Activated T-helper 9 cell treated with anti-CD3 and anti-CD28 coated beads, Interleukin-2, amount 50 U/mL, for 16 hours (primary cell): ENCODE results near the gene C9orf72.

Experiments
- DNase-seq: peaks from one replicate; pipeline ENCODE4 v3.0.0-alpha.2; 2020; ENCODE audit warnings: low read depth

The C9orf72 gene

GRCh38 chr9:27573634-27574590 is 631 bp upstream of the C9orf72 start:
- peak; percentile 90 for DNase-seq

DNA sequence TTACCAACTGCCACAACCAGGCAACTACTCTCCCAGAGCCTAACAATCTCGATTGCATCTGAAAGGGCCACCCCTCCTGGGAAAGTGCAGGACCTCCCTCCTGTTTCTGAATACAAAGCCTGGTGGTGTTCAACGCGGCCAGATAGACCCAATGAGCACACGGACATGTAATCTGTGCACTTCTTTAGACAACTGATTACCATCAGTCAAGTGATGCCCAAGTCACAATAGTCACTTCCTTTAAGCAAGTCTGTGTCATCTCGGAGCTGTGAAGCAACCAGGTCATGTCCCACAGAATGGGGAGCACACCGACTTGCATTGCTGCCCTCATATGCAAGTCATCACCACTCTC is 739 bp downstream of the C9orf72 start:
- no peak for DNase-seq

GRCh38 chr9:27572061-27572460 is 1.2 kb downstream of the C9orf72 start:
- no peak for DNase-seq

DNA sequence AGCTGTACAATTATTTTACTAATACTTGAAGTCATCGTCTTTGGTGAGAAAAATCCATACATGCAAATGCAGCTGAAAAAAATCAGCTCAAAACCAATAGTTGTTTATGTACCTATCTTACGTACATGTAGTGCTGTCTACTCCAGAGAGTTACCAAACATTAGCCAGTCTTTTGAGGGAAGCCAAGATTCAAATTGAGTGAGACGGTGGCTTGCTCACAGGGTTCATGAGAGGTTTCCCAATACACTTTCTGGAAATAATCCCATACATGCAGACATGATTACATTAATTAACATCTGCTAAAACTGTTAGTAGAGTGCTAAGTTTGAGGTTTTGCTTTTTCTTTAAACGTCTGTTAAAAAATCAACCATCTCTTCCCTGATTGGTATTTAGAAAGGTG is 2.3 kb downstream of the C9orf72 start:
- DNase-seq: no peak

- no peak for DNase-seq
These were observed 3.9 kb downstream of the C9orf72 start for GRCh38 chr9:27569406-27569805.

GRCh38 chr9:27566118-27566517 is 7.2 kb downstream of the C9orf72 start:
- no peak for DNase-seq

GRCh38 chr9:27565696-27566095 is 7.6 kb downstream of the C9orf72 start:
- DNase-seq: no peak

- no peak for DNase-seq
These were observed 8.6 kb downstream of the C9orf72 start for GRCh38 chr9:27564670-27565069.

- no peak for DNase-seq
These were observed 9.4 kb downstream of the C9orf72 start for GRCh38 chr9:27563738-27564430.

DNA sequence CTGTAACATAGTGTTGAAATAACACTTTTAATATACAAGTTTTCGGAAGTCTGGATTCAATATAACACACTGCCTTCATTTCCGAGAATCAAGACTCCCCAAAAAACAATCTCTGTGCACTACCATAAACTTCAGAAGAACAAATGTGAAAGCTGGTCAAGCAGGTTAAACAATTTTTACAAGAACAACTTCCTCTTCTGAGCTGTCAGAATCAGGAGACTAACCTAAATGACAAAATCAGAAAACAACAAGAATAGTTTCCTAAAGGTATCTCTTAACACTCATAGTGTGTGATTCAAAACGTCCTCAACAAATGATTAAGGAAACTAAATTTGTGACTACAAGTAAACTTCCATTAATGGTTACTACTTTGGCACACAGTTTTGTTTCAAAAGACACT is 11.6 kb downstream of the C9orf72 start:
- DNase-seq: no peak

DNA sequence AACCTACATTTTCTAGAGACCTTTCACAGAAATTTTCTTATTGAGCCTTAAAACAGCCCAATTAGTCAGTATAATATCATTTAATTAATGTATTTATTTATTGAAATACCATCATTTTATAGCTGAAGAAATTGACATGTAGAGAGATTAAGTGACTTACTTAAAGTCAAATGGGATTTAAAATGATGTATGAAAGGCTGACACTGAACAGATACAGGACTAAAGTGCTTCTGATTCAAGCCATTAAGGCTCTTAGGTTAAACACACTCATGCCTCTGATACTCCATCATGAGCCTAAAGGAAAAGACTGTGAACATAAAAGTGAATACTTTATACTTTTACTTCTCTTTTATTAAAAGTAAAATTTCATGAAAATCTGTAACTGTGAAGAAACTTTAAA is 12.8 kb downstream of the C9orf72 start:
- DNase-seq: no peak

DNA sequence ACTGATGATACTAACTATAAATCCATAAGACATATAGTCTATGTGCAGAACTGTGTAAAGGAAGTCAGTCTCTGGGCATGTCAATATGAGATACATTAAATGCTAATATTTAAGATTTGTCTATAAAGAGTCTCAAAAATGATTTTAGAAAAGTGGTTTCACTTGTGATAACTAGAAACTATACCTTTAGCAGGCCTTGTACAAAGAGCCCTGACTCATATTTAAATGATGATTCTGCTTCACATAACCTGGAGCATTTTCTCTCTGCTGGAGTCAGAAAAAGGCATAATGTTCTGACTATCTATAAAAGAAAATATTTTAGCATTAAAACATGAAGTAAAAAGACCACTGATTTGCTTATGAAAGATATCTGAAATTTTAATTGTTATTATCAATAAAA is 15.0 kb downstream of the C9orf72 start:
- no peak for DNase-seq

DNA sequence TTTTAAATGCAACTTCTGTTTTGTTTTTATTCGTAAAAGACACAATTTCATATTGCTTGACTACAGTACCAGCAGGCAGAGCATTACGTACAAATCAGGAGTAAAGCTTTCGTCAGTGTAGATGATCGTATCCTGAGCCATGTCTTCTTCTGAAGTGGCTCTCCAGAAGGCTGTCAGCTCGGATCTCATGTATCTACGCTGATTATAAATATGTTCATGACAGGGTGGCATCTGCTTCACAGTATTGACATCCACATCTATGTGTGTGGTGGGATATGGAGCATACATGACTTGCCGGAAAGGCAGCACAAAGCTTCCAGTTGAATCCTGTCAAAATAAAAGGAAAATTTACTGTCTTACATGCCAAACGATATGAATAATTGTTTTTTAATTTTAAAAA is 16.8 kb downstream of the C9orf72 start:
- no peak for DNase-seq

DNA sequence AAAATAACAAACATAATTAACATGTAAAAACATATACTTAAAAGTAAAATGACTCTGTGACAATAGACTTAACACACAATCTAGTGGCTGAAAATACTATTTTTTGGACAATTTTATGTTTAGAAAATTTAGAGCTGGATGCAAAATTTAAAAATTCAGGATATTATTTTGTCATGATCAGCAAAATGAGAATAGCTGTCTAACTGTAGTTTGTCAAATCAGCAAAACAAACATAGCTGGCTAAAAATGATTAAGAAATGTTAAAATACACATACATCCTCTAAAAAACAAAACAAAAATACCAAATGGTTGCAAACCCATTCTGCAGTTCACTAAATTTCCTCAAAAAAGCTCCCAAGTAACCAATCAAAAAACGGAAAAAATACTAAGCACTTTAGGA is 18.6 kb downstream of the C9orf72 start:
- no peak for DNase-seq

DNA sequence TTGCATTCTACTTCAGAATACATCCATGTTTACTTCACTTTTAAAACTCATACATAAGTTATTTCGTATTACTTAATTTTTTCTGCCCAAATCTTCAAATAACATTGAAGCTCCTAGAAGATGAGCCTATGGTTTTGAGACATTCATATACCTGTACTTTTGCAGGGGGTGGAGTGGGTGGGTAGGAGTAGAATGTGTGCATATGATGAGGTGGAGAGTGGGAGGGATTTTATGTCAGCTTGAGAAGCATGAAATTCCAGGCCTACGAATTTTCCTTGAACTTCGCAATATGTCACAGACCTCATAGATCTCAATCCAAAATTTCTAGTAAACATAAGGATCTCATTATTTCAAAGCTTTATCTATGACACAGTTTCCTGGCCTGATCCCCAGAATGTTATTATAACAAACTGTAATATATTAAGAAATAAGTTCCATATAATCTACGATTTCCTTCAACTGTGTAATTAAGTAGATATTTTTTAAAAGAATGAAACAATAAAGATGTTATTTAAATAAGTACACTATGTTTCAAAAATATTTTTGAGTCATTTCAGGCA is 24.0 kb downstream of the C9orf72 start:
- no peak for DNase-seq

DNA sequence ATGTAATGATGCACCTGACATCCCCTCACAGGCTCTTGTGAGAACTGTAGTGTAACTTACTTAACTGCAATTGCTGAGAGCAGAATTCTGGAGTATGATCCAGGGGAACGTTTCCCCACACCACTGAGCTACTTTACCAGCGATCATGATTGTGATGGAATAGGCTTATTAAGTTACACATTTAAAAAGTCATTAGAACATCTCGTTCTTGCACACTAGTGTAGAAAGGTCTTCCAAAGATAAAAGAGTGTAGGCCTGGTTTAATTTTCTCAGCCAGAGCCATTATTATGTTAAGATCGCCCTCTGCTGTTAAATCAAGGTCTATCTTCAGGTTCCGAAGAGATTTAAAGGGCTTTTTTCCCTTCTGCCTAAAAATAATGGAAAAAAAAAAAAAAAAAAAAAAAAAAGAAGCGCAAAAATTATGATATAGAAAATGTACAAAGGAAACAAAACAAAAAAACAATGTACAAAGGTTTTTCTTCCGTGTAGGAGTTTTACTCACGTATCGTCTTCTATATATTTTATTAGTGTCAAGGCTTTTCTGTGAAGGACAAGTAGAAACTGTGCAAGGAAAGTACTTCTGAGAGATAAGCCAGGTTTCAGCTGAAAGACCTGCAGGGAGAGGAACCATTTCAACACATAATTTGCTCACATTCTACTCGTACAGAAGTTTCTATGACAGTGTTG is 25.1 kb downstream of the C9orf72 start:
- DNase-seq: no peak

GRCh38 chr9:27545471-27545870 is 27.8 kb downstream of the C9orf72 start:
- DNase-seq: no peak

DNA sequence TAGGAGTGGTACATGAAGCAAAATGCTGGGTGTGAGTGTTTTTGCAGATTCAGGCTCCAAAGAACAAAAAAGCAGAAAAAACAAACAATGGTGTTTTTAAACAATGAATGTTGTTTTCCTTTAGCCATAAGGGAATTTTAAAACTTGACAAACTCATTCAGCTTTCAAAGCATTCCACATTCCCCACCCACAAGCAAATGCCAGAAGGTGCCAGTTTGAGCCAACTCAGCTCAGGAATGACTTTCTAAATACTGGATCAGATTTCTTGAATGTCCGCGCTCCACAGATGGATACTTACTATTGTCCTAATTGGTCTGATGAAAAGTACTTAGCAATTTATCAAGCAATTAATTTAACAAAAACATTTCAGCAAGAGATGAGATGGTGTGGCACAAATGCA is 30.8 kb downstream of the C9orf72 start:
- DNase-seq: no peak

DNA sequence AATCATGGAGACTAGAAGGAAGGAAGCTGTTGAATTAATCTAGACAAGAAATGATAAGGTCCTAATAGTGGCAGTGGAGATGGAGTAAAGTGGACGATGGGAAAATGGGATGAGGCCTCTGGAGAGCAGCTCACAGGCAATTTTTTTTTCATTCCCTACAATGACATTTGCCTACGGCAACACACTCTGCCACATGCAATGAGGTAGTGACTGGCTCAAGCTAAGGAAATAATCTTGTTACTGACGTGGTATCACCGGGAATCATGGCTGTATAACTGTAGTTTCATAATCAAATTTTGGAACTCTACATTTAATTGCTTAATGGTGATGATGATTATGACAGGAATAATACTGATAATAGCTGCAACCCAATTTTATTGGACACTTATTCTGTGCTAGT is 31.5 kb downstream of the C9orf72 start:
- no peak for DNase-seq

DNA sequence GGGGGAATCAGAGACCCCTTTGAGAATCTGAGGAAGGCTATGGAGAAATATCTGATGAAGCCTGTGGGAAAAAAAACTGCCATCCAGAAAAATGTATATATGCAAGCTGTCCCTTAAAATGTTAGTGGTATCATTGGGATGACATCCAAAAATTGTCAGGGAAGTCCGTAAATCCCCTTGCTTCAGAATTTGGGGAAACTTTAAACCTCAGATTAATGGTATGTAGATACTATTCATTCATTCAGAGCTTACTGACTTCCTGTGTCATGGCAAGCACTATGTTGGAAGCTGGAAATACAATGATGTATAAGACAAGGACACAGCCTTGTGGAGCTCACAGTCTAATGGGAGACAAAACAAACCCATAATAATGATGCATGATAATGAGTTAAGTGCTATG is 32.8 kb downstream of the C9orf72 start:
- no peak for DNase-seq

GRCh38 chr9:27539479-27540441 is 33.5 kb downstream of the C9orf72 start:
- no peak for DNase-seq
